PC-3 (cell line): ENCODE data around the gene EIF4A3. TPM values are rescaled to one million over a fixed set of nuclear protein-coding genes. Genes with fewer than 3 reads are reported as not detected.
A peak's percentile ranks its signal among the peaks of the same experiment; 100 is the strongest.

Experiments
- ATAC-seq: fragments of 200-7000 bp; cut with Tn5 transposase; 2 replicates; pipeline ENCODE4 v1.9.1; 2020; ENCODE audit warnings: mild to moderate bottlenecking, moderate library complexity
- BruUV-seq: library from RNA; stranded (reverse); fragments of 400-500 nt; replicated peaks from 2 replicates; lab custom pipeline; 2021; lab: Mats Ljungman, UMichigan
- CTCF ChIA-PET: fragments of 300-600 bp; sonication (Branson Sonifier 250); formaldehyde crosslinking; loops from one replicate; lab custom pipeline; 2022; ENCODE audit warnings: antibody characterized with exemption; lab: Charles Lee
- POLR2A ChIA-PET: fragments of 300-600 bp; sonication (Branson Sonifier 250); formaldehyde crosslinking; loops from one replicate; lab custom pipeline; 2022; ENCODE audit warnings: antibody characterized with exemption; ENCODE audit not compliant: unreplicated experiment; lab: Charles Lee
- DNase-seq: peaks from one replicate; pipeline ENCODE4 v3.0.0-alpha.2; 2015
- H2AFZ ChIP-seq: fragments of 300-600 bp; sonication (generic); 2 replicates; pipeline ENCODE4 v1.6.0; 2016; ENCODE audit warnings: antibody characterized with exemption, low read length
- H3F3A ChIP-seq: fragments of 300-600 bp; sonication (generic); one replicate; pipeline ENCODE4 v1.6.0; 2017; ENCODE audit warnings: antibody characterized with exemption, low read length, control low read depth, mild to moderate bottlenecking; ENCODE audit not compliant: unreplicated experiment
- H3K27ac ChIP-seq: fragments of 300-600 bp; sonication (generic); 2 replicates; pipeline ENCODE4 v1.5.1; 2016; ENCODE audit warnings: mild to moderate bottlenecking, low read length
- H3K27me3 ChIP-seq: fragments of 300-600 bp; sonication (generic); 2 replicates; pipeline ENCODE4 v1.6.1; 2016; ENCODE audit warnings: low read length, mixed read lengths
- H3K36me3 ChIP-seq: fragments of 300-600 bp; sonication (generic); 2 replicates; pipeline ENCODE4 v1.6.1; 2016; ENCODE audit warnings: low read depth, mixed run types, low read length, mixed read lengths
- H3K4me1 ChIP-seq: fragments of 300-600 bp; sonication (generic); 2 replicates; pipeline ENCODE4 v1.5.1; 2016; ENCODE audit warnings: low read length; ENCODE audit not compliant: insufficient read depth
- H3K4me2 ChIP-seq: fragments of 300-600 bp; sonication (generic); 2 replicates; pipeline ENCODE4 v1.6.0; 2016; ENCODE audit warnings: low read length
- H3K4me3 ChIP-seq: fragments of 300-600 bp; sonication (generic); 2 replicates; pipeline ENCODE4 v1.5.1; 2016; ENCODE audit warnings: mild to moderate bottlenecking, low read length, mixed read lengths
- H3K79me2 ChIP-seq: fragments of 300-600 bp; sonication (generic); 2 replicates; pipeline ENCODE4 v1.6.1; 2017; ENCODE audit warnings: low read length, mixed read lengths
- H3K9ac ChIP-seq: fragments of 300-600 bp; sonication (generic); 2 replicates; pipeline ENCODE4 v1.6.0; 2016; ENCODE audit warnings: mild to moderate bottlenecking, low read length
- H3K9me2 ChIP-seq: fragments of 300-600 bp; sonication (generic); replicated peaks from 2 replicates; pipeline ENCODE4 v1.6.1; 2016; ENCODE audit warnings: mixed run types, low read length, mixed read lengths
- H3K9me3 ChIP-seq: fragments of 300-600 bp; sonication (generic); 2 replicates; pipeline ENCODE4 v1.6.1; 2016; ENCODE audit warnings: low read length, mixed read lengths
- H4K20me1 ChIP-seq: fragments of 300-600 bp; sonication (generic); 2 replicates; pipeline ENCODE4 v1.6.1; 2016; ENCODE audit warnings: low read length, mixed read lengths
- EZH2 ChIP-seq: fragments of 300-600 bp; sonication (generic); IDR thresholded peaks from one replicate; pipeline ENCODE4 v1.6.1; 2017; ENCODE audit warnings: antibody characterized with exemption, mild to moderate bottlenecking, low read length; ENCODE audit not compliant: unreplicated experiment
- EZH2phosphoT487 ChIP-seq: fragments of 300-600 bp; sonication (generic); IDR thresholded peaks from 2 replicates; pipeline ENCODE4 v1.6.1; 2018; ENCODE audit warnings: mild to moderate bottlenecking, antibody characterized with exemption, low read length, borderline replicate concordance
- intact Hi-C: fragments of 100-400 bp; cut with micrococcal nuclease; formaldehyde crosslinking; loops from 2 replicates; pipeline ENCODE4 v1.9.0; 2023
- total RNA-seq: library from RNA; depleted of rRNA; stranded (reverse); fragments of >200 nt; gene quantifications from 2 replicates; pipeline ENCODE4 v1.2.3, GENCODE V29; 2014
- TF ChIP-seq, protein P1 (sequence below): fragments of 300-600 bp; sonication (generic); conservative IDR thresholded peaks from 2 replicates; pipeline ENCODE4 v1.5.1; 2017; ENCODE audit warnings: antibody characterized with exemption, low read depth, mild to moderate bottlenecking, low read length

The EIF4A3 gene
- total RNA-seq, 1 experiment from 2014 or later: 167 TPM

DNA sequence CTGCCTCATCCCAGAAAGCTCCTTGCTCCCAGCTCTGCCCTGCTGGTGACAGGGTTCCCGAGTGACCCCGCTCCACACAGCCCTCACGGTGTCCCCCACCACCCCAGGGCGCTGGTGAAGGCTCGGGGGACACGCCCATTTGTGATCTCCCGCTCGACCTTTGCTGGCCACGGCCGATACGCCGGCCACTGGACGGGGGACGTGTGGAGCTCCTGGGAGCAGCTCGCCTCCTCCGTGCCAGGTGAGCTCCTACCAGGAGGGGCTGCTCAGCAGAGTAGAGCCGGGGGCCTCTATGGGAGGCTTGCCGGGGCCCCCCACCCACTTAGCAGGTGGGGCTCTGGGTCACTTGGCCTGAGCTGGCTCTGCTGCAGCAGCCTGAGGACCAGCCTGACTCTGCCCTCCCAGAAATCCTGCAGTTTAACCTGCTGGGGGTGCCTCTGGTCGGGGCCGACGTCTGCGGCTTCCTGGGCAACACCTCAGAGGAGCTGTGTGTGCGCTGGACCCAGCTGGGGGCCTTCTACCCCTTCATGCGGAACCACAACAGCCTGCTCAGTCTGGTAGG, 34.4 kb downstream of the EIF4A3 start:
- no peak for TF ChIP-seq EZH2phosphoT487
- Histone ChIP-seq H3K27ac (no peak overlapping the region), H3K27me3 (no peaks in the 10 kb centered on the region), H3K9me2 (no peaks in the 10 kb centered on the region), H4K20me1 (no peaks in the 10 kb centered on the region), H3K79me2 (no peaks in the 10 kb centered on the region), H3K36me3 (no peaks in the 10 kb centered on the region), H3K9ac (no peak overlapping the region), H3K9me3 (no peaks in the 10 kb centered on the region), H3F3A (no peaks in the 10 kb centered on the region), H3K4me3 (no peak overlapping the region), H3K4me2 (no peak overlapping the region), H2AFZ (no peak overlapping the region), H3K4me1 (no peaks in the 10 kb centered on the region)
- CTCF ChIA-PET: interaction anchor here (0.7 kb wide), 1 partner anchor 11 kb away, joined by 3 read pairs; the partner anchor contains the start of gene GAA
- DNase-seq (no peak), ATAC-seq (no peak)
- intact Hi-C loops: no loop called here
- no TSS peak for BruUV-seq
- POLR2A ChIA-PET: no interaction called here

DNA sequence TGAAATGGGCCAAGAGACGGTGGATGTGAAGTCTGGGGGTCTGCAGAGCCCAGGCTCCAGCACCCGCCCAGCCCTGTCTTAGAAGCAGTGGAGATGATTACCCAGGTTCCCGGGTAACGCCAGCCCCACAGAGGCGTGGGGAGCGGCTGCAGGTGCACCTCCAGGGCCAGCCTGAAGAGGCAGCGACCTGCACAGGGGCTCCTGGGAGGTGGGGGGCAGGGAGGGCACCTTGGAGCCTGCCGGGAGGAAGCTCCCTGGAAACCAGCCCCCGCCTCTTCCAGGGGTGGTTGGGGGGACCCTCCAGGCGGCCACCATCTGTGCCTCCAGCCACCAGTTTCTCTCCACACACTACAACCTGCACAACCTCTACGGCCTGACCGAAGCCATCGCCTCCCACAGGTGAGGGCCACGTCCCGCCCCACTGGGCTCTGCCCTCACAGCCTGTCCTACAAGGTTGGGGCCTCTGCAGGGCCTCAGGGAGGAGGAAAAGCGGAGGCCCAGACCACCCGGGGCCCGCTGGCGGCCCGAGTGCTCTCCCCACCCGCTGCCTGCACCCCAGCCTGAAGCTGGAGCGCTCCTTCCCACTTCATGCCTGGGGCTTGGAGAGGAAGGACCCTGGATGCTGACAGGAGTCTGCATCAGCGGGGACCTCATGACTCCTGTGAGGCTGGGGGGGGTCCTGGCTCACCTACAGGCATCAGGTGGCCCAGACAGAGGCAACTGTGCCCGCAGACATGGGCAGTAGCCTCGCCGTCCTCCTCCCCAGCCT, 35.0 kb downstream of the EIF4A3 start:
- no peak overlapping the region for H3K4me3 ChIP-seq
- H3K4me1 ChIP-seq: no peaks in the 10 kb centered on the region
- H3K9me3 ChIP-seq: no peaks in the 10 kb centered on the region
- H3K79me2 ChIP-seq: no peaks in the 10 kb centered on the region
- ChIA-PET CTCF (interaction anchor here (0.7 kb wide), 1 partner anchor 10 kb away, joined by 3 read pairs; the partner anchor contains the start of gene GAA), POLR2A (interaction anchor here (0.6 kb wide), 1 partner anchor 947 kb away, joined by 9 read pairs; no protein-coding TSS in a partner anchor)
- H3K27ac ChIP-seq: no peak overlapping the region
- no TSS peak for BruUV-seq
- H3K4me2 ChIP-seq: no peak overlapping the region
- intact Hi-C loops: no loop called here
- TF ChIP-seq, protein P1, sequence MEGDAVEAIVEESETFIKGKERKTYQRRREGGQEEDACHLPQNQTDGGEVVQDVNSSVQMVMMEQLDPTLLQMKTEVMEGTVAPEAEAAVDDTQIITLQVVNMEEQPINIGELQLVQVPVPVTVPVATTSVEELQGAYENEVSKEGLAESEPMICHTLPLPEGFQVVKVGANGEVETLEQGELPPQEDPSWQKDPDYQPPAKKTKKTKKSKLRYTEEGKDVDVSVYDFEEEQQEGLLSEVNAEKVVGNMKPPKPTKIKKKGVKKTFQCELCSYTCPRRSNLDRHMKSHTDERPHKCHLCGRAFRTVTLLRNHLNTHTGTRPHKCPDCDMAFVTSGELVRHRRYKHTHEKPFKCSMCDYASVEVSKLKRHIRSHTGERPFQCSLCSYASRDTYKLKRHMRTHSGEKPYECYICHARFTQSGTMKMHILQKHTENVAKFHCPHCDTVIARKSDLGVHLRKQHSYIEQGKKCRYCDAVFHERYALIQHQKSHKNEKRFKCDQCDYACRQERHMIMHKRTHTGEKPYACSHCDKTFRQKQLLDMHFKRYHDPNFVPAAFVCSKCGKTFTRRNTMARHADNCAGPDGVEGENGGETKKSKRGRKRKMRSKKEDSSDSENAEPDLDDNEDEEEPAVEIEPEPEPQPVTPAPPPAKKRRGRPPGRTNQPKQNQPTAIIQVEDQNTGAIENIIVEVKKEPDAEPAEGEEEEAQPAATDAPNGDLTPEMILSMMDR: no peak
- TF ChIP-seq EZH2phosphoT487 (no peak), EZH2 (no peak)
- no peak for DNase-seq
- no peak overlapping the region for H2AFZ ChIP-seq
- H3K36me3 ChIP-seq: no peaks in the 10 kb centered on the region
- peak; percentile 42 for ATAC-seq
- H3K27me3 ChIP-seq: no peaks in the 10 kb centered on the region
- no peaks in the 10 kb centered on the region for H3F3A ChIP-seq
- no peaks in the 10 kb centered on the region for H4K20me1 ChIP-seq
- no peak overlapping the region for H3K9ac ChIP-seq
- H3K9me2 ChIP-seq: no peaks in the 10 kb centered on the region

DNA sequence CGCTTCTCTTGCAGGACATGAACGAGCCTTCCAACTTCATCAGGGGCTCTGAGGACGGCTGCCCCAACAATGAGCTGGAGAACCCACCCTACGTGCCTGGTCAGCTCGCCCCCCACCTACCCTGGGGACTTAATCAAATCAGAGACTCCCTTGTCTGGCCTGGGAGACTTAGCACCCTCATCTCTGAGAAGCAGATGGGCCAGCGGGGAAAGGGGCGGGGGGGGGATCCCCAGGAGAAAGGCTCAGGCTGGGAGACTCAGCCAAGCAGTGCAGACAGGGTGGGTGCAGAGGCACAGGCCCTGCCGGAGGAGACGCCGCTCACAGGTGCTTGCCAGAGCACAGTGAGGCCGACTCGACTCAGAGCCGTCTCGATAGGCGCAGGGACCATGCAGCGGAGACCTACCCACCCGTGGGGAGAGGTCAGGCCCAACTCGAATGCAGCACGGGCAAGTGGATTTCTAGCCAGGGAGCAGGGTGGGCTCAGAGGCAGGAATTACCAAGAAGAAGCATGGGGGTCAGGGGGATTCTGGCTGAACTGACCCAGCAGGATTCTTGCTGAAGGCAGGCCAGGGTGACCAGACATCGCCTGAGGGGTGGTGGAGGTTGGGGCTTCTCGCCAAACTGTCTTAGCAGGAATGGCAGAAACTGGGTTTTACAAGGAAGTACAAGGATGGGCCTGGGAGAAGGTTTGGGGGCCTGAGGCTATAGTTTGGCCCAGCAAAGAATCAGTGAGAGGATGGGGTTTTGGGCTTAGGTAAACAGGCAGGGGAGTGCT, 35.8 kb downstream of the EIF4A3 start:
- Histone ChIP-seq H3K27ac (no peak overlapping the region), H3K27me3 (no peaks in the 10 kb centered on the region), H3K36me3 (no peaks in the 10 kb centered on the region), H3K9me2 (no peaks in the 10 kb centered on the region), H3F3A (no peaks in the 10 kb centered on the region), H3K4me3 (no peak overlapping the region), H3K4me1 (no peaks in the 10 kb centered on the region), H4K20me1 (no peaks in the 10 kb centered on the region), H3K4me2 (no peak overlapping the region), H3K9ac (no peak overlapping the region), H3K79me2 (no peaks in the 10 kb centered on the region), H2AFZ (no peak overlapping the region), H3K9me3 (no peaks in the 10 kb centered on the region)
- TF ChIP-seq EZH2phosphoT487 (no peak), EZH2 (no peak)
- TF ChIP-seq, protein P1: no peak
- ATAC-seq (no peak), DNase-seq (no peak)
- intact Hi-C loops: no loop called here
- ChIA-PET CTCF (no interaction called here), POLR2A (interaction anchor here (0.6 kb wide), 1 partner anchor 946 kb away, joined by 9 read pairs; no protein-coding TSS in a partner anchor)
- no TSS peak for BruUV-seq
